Measurements from ENCODE around the gene RSRC2. TPM values are rescaled to one million over a fixed set of nuclear protein-coding genes. Genes with fewer than 3 reads are reported as not detected.
"Not testable (repeated sequence)": the region's sequence is repeated elsewhere in the genome, so short reads cannot be mapped to it uniquely, and the experiment has no call there.

Gene RSRC2
- total RNA-seq, 1 experiment from 2014 or later: 87.3 TPM

DNA sequence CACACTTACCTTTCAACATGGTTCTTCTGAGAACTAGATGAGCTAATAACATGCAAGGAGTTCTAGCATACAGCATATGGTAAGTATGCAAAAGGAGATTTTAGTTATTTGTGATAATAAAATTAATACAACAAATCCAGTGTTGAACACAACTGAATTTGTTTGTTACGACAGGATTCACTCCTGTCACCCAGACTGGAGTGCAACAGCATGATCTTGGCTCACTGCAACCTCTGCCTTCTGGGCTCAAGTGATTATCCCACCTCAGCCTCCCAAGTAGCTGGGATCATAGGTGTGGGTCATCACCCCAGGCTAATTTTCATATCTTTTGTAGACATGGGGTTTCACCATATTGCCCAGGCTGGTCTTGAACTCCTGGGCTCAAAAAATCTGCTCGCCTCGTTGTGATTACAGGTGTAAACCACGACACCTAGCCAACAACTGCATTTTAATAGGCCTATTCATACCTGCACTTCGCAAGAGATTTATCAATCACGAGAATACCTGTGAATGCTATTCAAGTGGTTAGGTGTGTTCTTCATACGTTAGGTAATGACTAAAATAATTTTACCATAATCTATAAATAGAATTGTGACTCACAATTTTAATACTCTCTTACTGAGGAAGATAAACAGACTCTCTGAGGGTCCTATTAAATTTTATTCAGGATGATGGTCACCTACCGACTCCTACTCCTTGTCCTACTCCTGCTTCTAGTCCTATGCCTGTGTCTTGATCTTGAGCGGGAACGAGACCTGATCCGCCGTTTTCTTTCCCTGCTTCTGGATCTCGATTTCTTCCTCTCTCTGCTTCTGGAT lies 10.0 kb downstream of the RSRC2 start:
- no peak for TF ChIP-seq EZH2 (IDR thresholded peaks at IDR 0.05; ENCODE audit: low read length, unreplicated experiment)
- no peak for TF ChIP-seq CTCF (conservative IDR thresholded peaks at IDR 0.05; ENCODE audit: low read depth, low read length)
- TF ChIP-seq EZH2phosphoT487 (IDR thresholded peaks at IDR 0.05; ENCODE audit: borderline replicate concordance, low read length): no peak
- H2AFZ ChIP-seq (ENCODE audit: low read length): no peak overlapping the region
- no peak overlapping the region; the same call in 1 of the 2 replicates for H3K27ac ChIP-seq (ENCODE audit: low read length)
- H3K4me2 ChIP-seq (ENCODE audit: low read length): no peak overlapping the region
- CTCF ChIA-PET: no interaction called here
- H3K27me3 ChIP-seq (ENCODE audit: low read length): no peaks in the 10 kb centered on the region
- H3K36me3 ChIP-seq (ENCODE audit: low read depth, low read length): peaks cover 92% of the 10 kb centered on the region
- no TSS peak for BruUV-seq (replicated peaks)
- DNase-seq: no peak
- no peak for ATAC-seq
- POLR2A ChIA-PET (ENCODE audit: unreplicated experiment): no interaction called here
- H3K79me2 ChIP-seq (ENCODE audit: low read length): peaks cover 88% of the 10 kb centered on the region
- H4K20me1 ChIP-seq (ENCODE audit: low read length): peaks cover 58% of the 10 kb centered on the region
- H3K4me3 ChIP-seq (ENCODE audit: low read length): no peak overlapping the region
- peaks cover 10% of the 10 kb centered on the region for H3F3A ChIP-seq (ENCODE audit: low read length, unreplicated experiment)
- H3K4me1 ChIP-seq (ENCODE audit: insufficient read depth, low read length): 0 out of 2 replicates have a peak, but pooled peaks cover 3% of the 10 kb centered on the region
- no peaks in the 10 kb centered on the region for H3K9me3 ChIP-seq (ENCODE audit: low read length)
- intact Hi-C loops (cut with micrococcal nuclease): no loop called here
- H3K9me2 ChIP-seq (replicated peaks; ENCODE audit: low read length): no peaks in the 10 kb centered on the region
- H3K9ac ChIP-seq (ENCODE audit: low read length): no peak overlapping the region

- ATAC-seq (no peak), DNase-seq (no peak)
- Histone ChIP-seq H3F3A (ENCODE audit: low read length, unreplicated experiment) (peaks cover 13% of the 10 kb centered on the region), H3K9me3 (ENCODE audit: low read length) (no peaks in the 10 kb centered on the region), H3K27me3 (ENCODE audit: low read length) (no peaks in the 10 kb centered on the region), H3K9ac (ENCODE audit: low read length) (no peak overlapping the region), H3K9me2 (replicated peaks; ENCODE audit: low read length) (no peaks in the 10 kb centered on the region), H4K20me1 (ENCODE audit: low read length) (peaks cover 48% of the 10 kb centered on the region), H2AFZ (ENCODE audit: low read length) (no peak overlapping the region), H3K36me3 (ENCODE audit: low read depth, low read length) (peaks cover 92% of the 10 kb centered on the region), H3K27ac (ENCODE audit: low read length) (no peak overlapping the region), H3K4me2 (ENCODE audit: low read length) (no peak overlapping the region), H3K4me1 (ENCODE audit: insufficient read depth, low read length) (0 out of 2 replicates have a peak, but pooled peaks cover 3% of the 10 kb centered on the region), H3K79me2 (ENCODE audit: low read length) (peaks cover 87% of the 10 kb centered on the region), H3K4me3 (ENCODE audit: low read length) (no peak overlapping the region)
- BruUV-seq (replicated peaks): no TSS peak
- CTCF ChIA-PET: no interaction called here
- intact Hi-C loops (cut with micrococcal nuclease): no loop called here
- POLR2A ChIA-PET (ENCODE audit: unreplicated experiment): no interaction called here
- no peak for TF ChIP-seq EZH2 (IDR thresholded peaks at IDR 0.05; ENCODE audit: low read length, unreplicated experiment)
- TF ChIP-seq EZH2phosphoT487 (IDR thresholded peaks at IDR 0.05; ENCODE audit: borderline replicate concordance, low read length): no peak
- TF ChIP-seq CTCF (conservative IDR thresholded peaks at IDR 0.05; ENCODE audit: low read depth, low read length): no peak
Observed at GRCh38 chr12:122515275-122515674, 11.5 kb downstream of the RSRC2 start.

DNA sequence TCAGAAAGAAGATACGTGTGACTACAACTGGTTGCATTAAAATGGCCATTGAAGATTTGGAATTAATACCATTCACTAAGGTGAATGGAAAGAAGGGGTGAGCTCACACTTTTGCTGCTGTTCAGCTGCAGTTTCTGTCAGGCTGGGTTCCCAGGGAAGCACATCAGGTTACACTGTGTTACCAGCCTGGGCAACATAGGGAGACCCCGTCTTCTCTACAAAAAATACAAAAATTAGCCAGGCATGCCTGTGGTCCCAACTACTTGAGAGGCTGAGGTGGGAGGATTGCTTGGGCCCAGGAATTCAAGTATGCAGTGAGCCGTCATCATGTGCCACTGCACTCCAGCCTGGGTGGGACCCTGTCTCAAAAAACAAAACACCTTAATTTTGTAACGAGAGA lies 13.1 kb downstream of the RSRC2 start:
- Histone ChIP-seq H3K36me3 (ENCODE audit: low read depth, low read length) (peaks cover 93% of the 10 kb centered on the region), H3K9me2 (replicated peaks; ENCODE audit: low read length) (no peaks in the 10 kb centered on the region), H3K9ac (ENCODE audit: low read length) (no peak overlapping the region), H3K4me1 (ENCODE audit: insufficient read depth, low read length) (no peaks in the 10 kb centered on the region), H3K79me2 (ENCODE audit: low read length) (peaks cover 82% of the 10 kb centered on the region), H3K27ac (ENCODE audit: low read length) (no peak overlapping the region), H3K27me3 (ENCODE audit: low read length) (no peaks in the 10 kb centered on the region), H3K9me3 (ENCODE audit: low read length) (no peaks in the 10 kb centered on the region), H4K20me1 (ENCODE audit: low read length) (peaks cover 39% of the 10 kb centered on the region), H3K4me3 (ENCODE audit: low read length) (no peak overlapping the region), H2AFZ (ENCODE audit: low read length) (no peak overlapping the region), H3K4me2 (ENCODE audit: low read length) (no peak overlapping the region), H3F3A (ENCODE audit: low read length, unreplicated experiment) (peaks cover 13% of the 10 kb centered on the region)
- CTCF ChIA-PET: no interaction called here
- intact Hi-C loops (cut with micrococcal nuclease): no loop called here
- no peak for TF ChIP-seq CTCF (conservative IDR thresholded peaks at IDR 0.05; ENCODE audit: low read depth, low read length)
- no peak for TF ChIP-seq EZH2 (IDR thresholded peaks at IDR 0.05; ENCODE audit: low read length, unreplicated experiment)
- TF ChIP-seq EZH2phosphoT487 (IDR thresholded peaks at IDR 0.05; ENCODE audit: borderline replicate concordance, low read length): no peak
- no peak for ATAC-seq
- BruUV-seq (replicated peaks): no TSS peak
- POLR2A ChIA-PET (ENCODE audit: unreplicated experiment): no interaction called here
- DNase-seq: no peak

DNA sequence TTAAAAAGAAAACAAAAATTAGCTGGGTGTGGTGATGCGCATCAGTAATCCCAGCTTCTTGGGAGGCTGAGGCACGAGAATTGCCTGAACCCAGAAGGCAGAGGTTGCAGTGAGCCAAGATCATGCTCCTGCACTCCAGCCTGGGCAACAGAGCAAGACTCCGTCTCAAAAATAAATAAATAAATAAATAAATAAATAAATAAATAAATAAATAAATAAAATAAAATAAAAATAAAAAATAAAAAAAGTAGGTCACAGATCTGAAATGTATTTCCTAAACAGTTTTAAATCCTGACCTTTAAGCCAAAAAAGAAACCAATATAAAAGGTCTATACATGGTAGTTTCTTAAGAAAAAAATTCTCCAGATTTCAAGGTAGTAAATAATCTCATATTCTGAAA lies 13.7 kb downstream of the RSRC2 start:
- H3K9me2 ChIP-seq (replicated peaks; ENCODE audit: low read length); intact Hi-C loops (cut with micrococcal nuclease); H3K9ac ChIP-seq (ENCODE audit: low read length); H3K4me1 ChIP-seq (ENCODE audit: insufficient read depth, low read length); POLR2A ChIA-PET (ENCODE audit: unreplicated experiment); H2AFZ ChIP-seq (ENCODE audit: low read length); H3K27me3 ChIP-seq (ENCODE audit: low read length); CTCF ChIA-PET; H3K4me3 ChIP-seq (ENCODE audit: low read length); DNase-seq; H3K9me3 ChIP-seq (ENCODE audit: low read length); ATAC-seq; H3K4me2 ChIP-seq (ENCODE audit: low read length); BruUV-seq (replicated peaks); H3K27ac ChIP-seq (ENCODE audit: low read length): not testable (repeated sequence)
- peaks cover 13% of the 10 kb centered on the region for H3F3A ChIP-seq (ENCODE audit: low read length, unreplicated experiment)
- peaks cover 39% of the 10 kb centered on the region for H4K20me1 ChIP-seq (ENCODE audit: low read length)
- H3K79me2 ChIP-seq (ENCODE audit: low read length): peaks cover 77% of the 10 kb centered on the region
- H3K36me3 ChIP-seq (ENCODE audit: low read depth, low read length): peaks cover 94% of the 10 kb centered on the region

Measured in PC-3 (cell line).